Peyer's patch (tissue), 4 donors: ENCODE results near the gene FLRT3.

Source experiments
- POLR2A ChIP-seq, 2 donors: fragments of 450-650 bp; IDR thresholded peaks; one replicate each; pipeline ENCODE4 v1.5.1; 2017; ENCODE audit warnings: antibody characterized with exemption in 2 of 2, mild to moderate bottlenecking in 2 of 2, moderate library complexity in 2 of 2
- TF ChIP-seq, protein P1 (sequence below), 6 experiments: fragments of 450-650 bp in 4 of 6; fragments of 200-600 bp in 2 of 6; sonication (generic) in 1 of 6; IDR thresholded peaks; one replicate each; pipeline ENCODE4 v1.5.1; 2017 to 2019; ENCODE audit warnings: antibody characterized with exemption in 6 of 6, mild to moderate bottlenecking in 3 of 6, moderate library complexity in 1 of 6

DNA sequence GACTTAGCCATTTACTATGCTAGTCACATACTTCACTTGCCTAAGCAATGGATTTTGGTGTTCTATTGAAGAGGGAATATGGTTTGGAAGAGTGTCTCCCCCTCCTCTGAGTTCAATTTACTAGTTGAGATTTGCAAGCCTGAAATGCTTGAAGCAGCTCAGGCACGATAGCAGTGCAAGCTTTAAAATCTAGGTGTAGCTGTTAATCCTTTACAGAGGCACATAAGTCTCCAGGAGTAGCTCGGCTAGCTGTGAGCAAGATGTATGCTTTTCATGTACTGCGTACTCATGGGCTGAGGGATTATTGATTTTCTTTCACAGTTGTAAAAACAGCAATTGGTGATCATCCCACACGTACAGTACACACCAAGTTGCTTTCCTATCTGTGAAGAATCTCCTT lies 726 bp downstream of the FLRT3 start:
- no peak for TF ChIP-seq POLR2A (IDR thresholded peaks at IDR 0.05)
- TF ChIP-seq, protein P1, sequence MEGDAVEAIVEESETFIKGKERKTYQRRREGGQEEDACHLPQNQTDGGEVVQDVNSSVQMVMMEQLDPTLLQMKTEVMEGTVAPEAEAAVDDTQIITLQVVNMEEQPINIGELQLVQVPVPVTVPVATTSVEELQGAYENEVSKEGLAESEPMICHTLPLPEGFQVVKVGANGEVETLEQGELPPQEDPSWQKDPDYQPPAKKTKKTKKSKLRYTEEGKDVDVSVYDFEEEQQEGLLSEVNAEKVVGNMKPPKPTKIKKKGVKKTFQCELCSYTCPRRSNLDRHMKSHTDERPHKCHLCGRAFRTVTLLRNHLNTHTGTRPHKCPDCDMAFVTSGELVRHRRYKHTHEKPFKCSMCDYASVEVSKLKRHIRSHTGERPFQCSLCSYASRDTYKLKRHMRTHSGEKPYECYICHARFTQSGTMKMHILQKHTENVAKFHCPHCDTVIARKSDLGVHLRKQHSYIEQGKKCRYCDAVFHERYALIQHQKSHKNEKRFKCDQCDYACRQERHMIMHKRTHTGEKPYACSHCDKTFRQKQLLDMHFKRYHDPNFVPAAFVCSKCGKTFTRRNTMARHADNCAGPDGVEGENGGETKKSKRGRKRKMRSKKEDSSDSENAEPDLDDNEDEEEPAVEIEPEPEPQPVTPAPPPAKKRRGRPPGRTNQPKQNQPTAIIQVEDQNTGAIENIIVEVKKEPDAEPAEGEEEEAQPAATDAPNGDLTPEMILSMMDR (IDR thresholded peaks at IDR 0.05): peak in 2 of 6 experiments; percentile 11 to 29
